GM12878 (cell line): ENCODE data around the gene ZNF655. TPM values are rescaled to one million over a fixed set of nuclear protein-coding genes. Genes with fewer than 3 reads are reported as not detected.

Source experiments
- ATAC-seq: fragments of 200-7000 bp; cut with Tn5 transposase; 3 replicates; pipeline ENCODE4 v1.9.1; 2020; ENCODE audit warnings: mild to moderate bottlenecking, moderate library complexity
- BruUV-seq: library from RNA; stranded (reverse); fragments of 400-500 nt; replicated peaks from 2 replicates; lab custom pipeline; 2021; lab: Mats Ljungman, UMichigan
- CTCF ChIA-PET: fragments of 300-600 bp; sonication (Branson Sonifier 250); formaldehyde crosslinking; extraction: SDS; loops from one replicate; lab custom pipeline; 2021; ENCODE audit warnings: inconsistent platforms; lab: Yijun Ruan, JAX
- POLR2A ChIA-PET: fragments of 350-600 bp; formaldehyde crosslinking; extraction: SDS; loops from one replicate; lab custom pipeline; 2021; ENCODE audit warnings: inconsistent platforms; lab: Charles Lee
- RAD21 ChIA-PET: fragments of 300-600 bp; sonication (Branson Sonifier 250); formaldehyde crosslinking; loops from one replicate; lab custom pipeline; 2023; ENCODE audit warnings: antibody characterized with exemption; ENCODE audit not compliant: unreplicated experiment; lab: Charles Lee
- SMC1A ChIA-PET: fragments of 300-600 bp; sonication (Branson Sonifier 250); formaldehyde crosslinking; loops from one replicate; lab custom pipeline; 2023; ENCODE audit not compliant: unreplicated experiment, uncharacterized antibody; lab: Charles Lee
- DNase-seq: peaks from one replicate; pipeline ENCODE4 v3.0.0-alpha.2; 2011; ENCODE audit warnings: low read depth, low spot score
- FAIRE-seq: peaks from 3 replicates; lab custom pipeline; 2011; peaks lifted over from hg19 to GRCh38; lab: Jason Lieb, UNC
- H2AFZ ChIP-seq: 2 replicates; pipeline ENCODE4 v1.6.0; 2011; ENCODE audit warnings: low read depth, low read length, control low read depth; ENCODE audit not compliant: control insufficient read depth
- H3K27ac ChIP-seq: 2 replicates; pipeline ENCODE4 v1.5.1; 2011; ENCODE audit warnings: control low read depth; ENCODE audit not compliant: control insufficient read depth, insufficient read depth
- H3K27me3 ChIP-seq, 2 experiments: replicated peaks in 1 of 2; 2 replicates each; pipeline versions ENCODE4 v1.6.0 to v1.6.1; 2011; ENCODE audit warnings: low read length in 1 of 2; ENCODE audit not compliant: control insufficient read depth in 2 of 2, insufficient read depth in 2 of 2
- H3K36me3 ChIP-seq, 2 experiments: 2 replicates each; pipeline ENCODE4 v1.5.1; 2011; ENCODE audit warnings: low read length in 1 of 2; ENCODE audit not compliant: control insufficient read depth in 2 of 2, insufficient read depth in 2 of 2
- H3K4me1 ChIP-seq: 2 replicates; pipeline ENCODE4 v1.6.1; 2011; ENCODE audit warnings: mild to moderate bottlenecking, low read length, moderate library complexity, mixed read lengths; ENCODE audit not compliant: control insufficient read depth, insufficient read depth
- H3K4me2 ChIP-seq: 2 replicates; pipeline ENCODE4 v1.6.0; 2011; ENCODE audit warnings: control low read depth; ENCODE audit not compliant: control insufficient read depth, insufficient read depth
- H3K4me3 ChIP-seq: fragments of 200-600 bp; sonication (generic); 2 replicates; pipeline ENCODE4 v1.5.1; 2016
- H3K79me2 ChIP-seq: 2 replicates; pipeline ENCODE4 v1.6.0; 2011; ENCODE audit warnings: low read length; ENCODE audit not compliant: control insufficient read depth, insufficient read depth
- H3K9ac ChIP-seq: 2 replicates; pipeline ENCODE4 v1.8.0; 2011; ENCODE audit warnings: low read length, control low read depth, mixed read lengths; ENCODE audit not compliant: control insufficient read depth, insufficient read depth
- H3K9me3 ChIP-seq: replicated peaks from 3 replicates; pipeline ENCODE4 v1.5.1; 2011; ENCODE audit warnings: mild to moderate bottlenecking, low read length; ENCODE audit not compliant: control insufficient read depth, insufficient read depth
- H4K20me1 ChIP-seq: 2 replicates; pipeline ENCODE4 v1.6.0; 2011; ENCODE audit not compliant: control insufficient read depth, insufficient read depth
- CBX5 ChIP-seq: sonication (generic); IDR thresholded peaks from 2 replicates; pipeline ENCODE4 v1.6.1; 2016; ENCODE audit warnings: low read depth, moderate library complexity, mild to moderate bottlenecking, inconsistent platforms
- DPF2 ChIP-seq: fragments of 450-650 bp; IDR thresholded peaks from 2 replicates; pipeline ENCODE4 v1.6.1; 2017; ENCODE audit warnings: mild to moderate bottlenecking
- E2F8 ChIP-seq: fragments of 450-650 bp; IDR thresholded peaks from 2 replicates; pipeline ENCODE4 v1.6.1; 2018; ENCODE audit warnings: mild to moderate bottlenecking, low read depth, moderate library complexity; ENCODE audit not compliant: partially characterized antibody
- EED ChIP-seq: sonication (generic); IDR thresholded peaks from 2 replicates; pipeline ENCODE4 v1.6.1; 2016; ENCODE audit warnings: antibody characterized with exemption, low read depth
- NFIC ChIP-seq: IDR thresholded peaks from 2 replicates; pipeline ENCODE4 v1.6.1; 2012; ENCODE audit warnings: low read depth, mild to moderate bottlenecking, inconsistent platforms, low read length, moderate library complexity
- NFXL1 ChIP-seq: fragments of 450-650 bp; IDR thresholded peaks from 2 replicates; pipeline ENCODE4 v1.6.1; 2017; ENCODE audit warnings: antibody characterized with exemption, mild to moderate bottlenecking, borderline replicate concordance
- POU2F2 ChIP-seq: IDR thresholded peaks from 3 replicates; pipeline ENCODE4 v1.6.1; 2011; ENCODE audit warnings: low read depth, mild to moderate bottlenecking, low read length, borderline replicate concordance
- RELA ChIP-seq: fragments of 450-650 bp; IDR thresholded peaks from 2 replicates; pipeline ENCODE4 v1.8.0; 2014; ENCODE audit warnings: borderline replicate concordance; ENCODE audit not compliant: partially characterized antibody
- SMAD1 ChIP-seq: fragments of 450-650 bp; IDR thresholded peaks from 2 replicates; pipeline ENCODE4 v1.6.1; 2018; ENCODE audit warnings: mild to moderate bottlenecking, low read depth; ENCODE audit not compliant: partially characterized antibody
- TARDBP ChIP-seq: IDR thresholded peaks from 2 replicates; pipeline ENCODE4 v1.6.1; 2016; ENCODE audit warnings: borderline replicate concordance
- ZNF274 ChIP-seq: IDR thresholded peaks from one replicate; pipeline ENCODE4 v1.8.0; 2011; ENCODE audit not compliant: insufficient read length, insufficient read depth
- WGBS: methylation state at CpG from one replicate; pipeline ENCODE4 v1.1.6; 2016; ENCODE audit warnings: low lambda C conversion rate; ENCODE audit not compliant: insufficient replicate concordance, insufficient coverage; ENCODE audit errors: missing lambda C conversion rate; 5-methylcytosine and 5-hydroxymethylcytosine counted together
- in situ Hi-C: fragments of 300-500 bp; cut with MboI; formaldehyde crosslinking; loops from 9 replicates; pipeline ENCODE4 v1.14.3; 2018; ENCODE audit warnings: mixed read lengths
- intact Hi-C: fragments of 100-400 bp; cut with micrococcal nuclease; formaldehyde crosslinking; loops from one replicate; pipeline ENCODE4 v1.14.2; 2022; ENCODE audit not compliant: unreplicated experiment
- polyA plus RNA-seq, 11 experiments: library from polyadenylated mRNA; depleted of rRNA in 4 of 11; unstranded in 6 of 11; stranded (reverse) in 5 of 11; fragments of >200 nt; fragmentation: Nextera tagmentation in 4 of 11; fragmentation: Illumina TruSeq in 1 of 11; extraction: Ambion mirVana in 4 of 11; extraction: Trizol in 1 of 11; gene quantifications; 1 replicate in 1 of 11; 2 replicates in 10 of 11; pipeline versions ENCODE4 v1.2.1 to v1.2.3, GENCODE V29; 2011 to 2016; ENCODE audit warnings: inconsistent platforms in 2 of 11, missing spikeins in 2 of 11, low read depth in 1 of 11
- total RNA-seq, 4 experiments: library from RNA; depleted of rRNA in 3 of 4; stranded (reverse); fragments of >200 nt in 3 of 4; fragmentation: Illumina TruSeq in 1 of 4; extraction: Trizol in 1 of 4; gene quantifications; 2 replicates each; pipeline versions ENCODE4 v1.2.1 to v1.2.3, GENCODE V29; 2013 to 2021
- TF ChIP-seq, protein P1 (sequence below): fragments of 450-650 bp; IDR thresholded peaks from 2 replicates; pipeline ENCODE4 v1.6.1; 2017; ENCODE audit warnings: borderline replicate concordance
- TF ChIP-seq, protein P2 (sequence below): IDR thresholded peaks from 2 replicates; pipeline ENCODE4 v1.6.1; 2012; ENCODE audit warnings: mild to moderate bottlenecking, low read depth, low read length

The ZNF655 gene
- total and polyA plus RNA-seq, 10 of the 15 experiments (the other 5 are each of a cell fraction or from before 2014, with no cell fraction given), result 14.5 to 107 (median 52.8) TPM

GRCh38 chr7:99615989-99616358, 57.5 kb downstream of the ZNF655 start:
- RAD21 ChIA-PET, result interaction anchor here (1.5 to 1.9 kb wide), 2 partner anchors 58 to 297 kb away, joined by 4 to 5 read pairs; partner anchors contain the start of gene ZNF655
- TF ChIP-seq CBX5 (no peak), NFIC (no peak), TARDBP (no peak), ZNF274 (no peak), POU2F2 (no peak), RELA (no peak), DPF2 (no peak), E2F8 (no peak), EED (no peak), NFXL1 (no peak), SMAD1 (no peak)
- TF ChIP-seq, protein P1, sequence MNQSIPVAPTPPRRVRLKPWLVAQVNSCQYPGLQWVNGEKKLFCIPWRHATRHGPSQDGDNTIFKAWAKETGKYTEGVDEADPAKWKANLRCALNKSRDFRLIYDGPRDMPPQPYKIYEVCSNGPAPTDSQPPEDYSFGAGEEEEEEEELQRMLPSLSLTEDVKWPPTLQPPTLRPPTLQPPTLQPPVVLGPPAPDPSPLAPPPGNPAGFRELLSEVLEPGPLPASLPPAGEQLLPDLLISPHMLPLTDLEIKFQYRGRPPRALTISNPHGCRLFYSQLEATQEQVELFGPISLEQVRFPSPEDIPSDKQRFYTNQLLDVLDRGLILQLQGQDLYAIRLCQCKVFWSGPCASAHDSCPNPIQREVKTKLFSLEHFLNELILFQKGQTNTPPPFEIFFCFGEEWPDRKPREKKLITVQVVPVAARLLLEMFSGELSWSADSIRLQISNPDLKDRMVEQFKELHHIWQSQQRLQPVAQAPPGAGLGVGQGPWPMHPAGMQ, result no peak
- TF ChIP-seq, protein P2, sequence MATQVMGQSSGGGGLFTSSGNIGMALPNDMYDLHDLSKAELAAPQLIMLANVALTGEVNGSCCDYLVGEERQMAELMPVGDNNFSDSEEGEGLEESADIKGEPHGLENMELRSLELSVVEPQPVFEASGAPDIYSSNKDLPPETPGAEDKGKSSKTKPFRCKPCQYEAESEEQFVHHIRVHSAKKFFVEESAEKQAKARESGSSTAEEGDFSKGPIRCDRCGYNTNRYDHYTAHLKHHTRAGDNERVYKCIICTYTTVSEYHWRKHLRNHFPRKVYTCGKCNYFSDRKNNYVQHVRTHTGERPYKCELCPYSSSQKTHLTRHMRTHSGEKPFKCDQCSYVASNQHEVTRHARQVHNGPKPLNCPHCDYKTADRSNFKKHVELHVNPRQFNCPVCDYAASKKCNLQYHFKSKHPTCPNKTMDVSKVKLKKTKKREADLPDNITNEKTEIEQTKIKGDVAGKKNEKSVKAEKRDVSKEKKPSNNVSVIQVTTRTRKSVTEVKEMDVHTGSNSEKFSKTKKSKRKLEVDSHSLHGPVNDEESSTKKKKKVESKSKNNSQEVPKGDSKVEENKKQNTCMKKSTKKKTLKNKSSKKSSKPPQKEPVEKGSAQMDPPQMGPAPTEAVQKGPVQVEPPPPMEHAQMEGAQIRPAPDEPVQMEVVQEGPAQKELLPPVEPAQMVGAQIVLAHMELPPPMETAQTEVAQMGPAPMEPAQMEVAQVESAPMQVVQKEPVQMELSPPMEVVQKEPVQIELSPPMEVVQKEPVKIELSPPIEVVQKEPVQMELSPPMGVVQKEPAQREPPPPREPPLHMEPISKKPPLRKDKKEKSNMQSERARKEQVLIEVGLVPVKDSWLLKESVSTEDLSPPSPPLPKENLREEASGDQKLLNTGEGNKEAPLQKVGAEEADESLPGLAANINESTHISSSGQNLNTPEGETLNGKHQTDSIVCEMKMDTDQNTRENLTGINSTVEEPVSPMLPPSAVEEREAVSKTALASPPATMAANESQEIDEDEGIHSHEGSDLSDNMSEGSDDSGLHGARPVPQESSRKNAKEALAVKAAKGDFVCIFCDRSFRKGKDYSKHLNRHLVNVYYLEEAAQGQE, result no peak

More at GRCh38 chr7:99615989-99616358, 57.5 kb downstream of the ZNF655 start:
- no peaks in the 10 kb centered on the region for H4K20me1 ChIP-seq
- BruUV-seq, result no TSS peak
- in situ Hi-C loops (no loop called here), intact Hi-C loops (loop anchor here (1.0 to 10.0 kb wide), 2 partner anchors 112 to 151 kb away; partner anchors contain the start of genes ATP5MF and ZKSCAN5)
- ATAC-seq, result no peak
- ChIA-PET SMC1A (interaction anchor here (1.1 to 2.0 kb wide), 3 partner anchors 55 to 91 kb away, joined by 3 to 4 read pairs (median 3); partner anchors contain the start of gene ZNF655), CTCF (interaction anchor here (0.6 to 1.4 kb wide), 6 partner anchors 15 to 290 kb away, joined by 3 to 4 read pairs (median 4); partner anchors contain the start of gene ZNF655), POLR2A (interaction anchor here (0.6 to 1.9 kb wide), 4 partner anchors 56 to 111 kb away, joined by 3 to 8 read pairs (median 6); partner anchors contain the start of genes FAM200A, ZKSCAN5 and ZNF655)
- peak overlapping the region; percentile 89 for H3K27ac ChIP-seq
- WGBS, result 93% methylated on average over 5 of the region's 5 CpGs
- peak overlapping the region; percentile 64 for H3K4me2 ChIP-seq
- peaks cover 2% of the 10 kb centered on the region; the same call in 1 of the 3 replicates for H3K9me3 ChIP-seq
- no peak for FAIRE-seq
- no peak for DNase-seq
- no peaks in the 10 kb centered on the region for H3K27me3 ChIP-seq
- H3K79me2 ChIP-seq, result peaks cover 18% of the 10 kb centered on the region
- peaks cover 2% of the 10 kb centered on the region; the same call in 1 of the 2 replicates for H3K4me1 ChIP-seq
- peaks cover 4 to 23% of the 10 kb centered on the region in 2 experiments for H3K36me3 ChIP-seq
- no peak overlapping the region; the same call in 1 of the 2 replicates for H3K9ac ChIP-seq
- peak overlapping the region; percentile 100 for H2AFZ ChIP-seq
- peak overlapping the region; percentile 88 for H3K4me3 ChIP-seq
